Astrocyte (in vitro differentiated cells and primary cell): ENCODE results near the gene CCDC158. TPM values are rescaled to one million over a fixed set of nuclear protein-coding genes. Genes with fewer than 3 reads are reported as not detected.

Experiments used
- DNase-seq: peaks from one replicate; pipeline ENCODE4 v3.0.0-alpha.2; 2010; ENCODE audit warnings: low read depth
- FAIRE-seq: peaks from 2 replicates; lab custom pipeline; 2011; peaks lifted over from hg19 to GRCh38; lab: Jason Lieb, UNC
- H2AFZ ChIP-seq: 2 replicates; pipeline ENCODE4 v1.6.0; 2012; ENCODE audit warnings: low read depth, low read length, inconsistent platforms
- H3K27ac ChIP-seq: 2 replicates; pipeline ENCODE4 v1.5.1; 2011; ENCODE audit warnings: low read depth, low read length, inconsistent platforms
- H3K27me3 ChIP-seq: 2 replicates; pipeline ENCODE4 v1.6.0; 2011; ENCODE audit warnings: low read length, inconsistent platforms; ENCODE audit not compliant: insufficient read depth
- H3K36me3 ChIP-seq: 2 replicates; pipeline ENCODE4 v1.5.1; 2011; ENCODE audit warnings: low read length, inconsistent platforms; ENCODE audit not compliant: insufficient read depth
- H3K4me1 ChIP-seq: 2 replicates; pipeline ENCODE4 v1.5.1; 2011; ENCODE audit warnings: low read length, inconsistent platforms; ENCODE audit not compliant: insufficient read depth
- H3K4me2 ChIP-seq: 2 replicates; pipeline ENCODE4 v1.6.0; 2012; ENCODE audit warnings: low read length, inconsistent platforms
- H3K4me3 ChIP-seq: 2 replicates; pipeline ENCODE4 v1.5.1; 2011; ENCODE audit warnings: low read depth, mild to moderate bottlenecking, low read length, inconsistent platforms; ENCODE audit not compliant: insufficient read depth
- H3K79me2 ChIP-seq: 2 replicates; pipeline ENCODE4 v1.6.0; 2012; ENCODE audit warnings: mild to moderate bottlenecking, low read length, inconsistent platforms; ENCODE audit not compliant: insufficient read depth
- H3K9ac ChIP-seq: 2 replicates; pipeline ENCODE4 v1.6.0; 2012; ENCODE audit warnings: mild to moderate bottlenecking, low read length, inconsistent platforms
- H3K9me3 ChIP-seq: 2 replicates; pipeline ENCODE4 v1.5.1; 2012; ENCODE audit warnings: low read depth, mild to moderate bottlenecking, low read length, inconsistent platforms; ENCODE audit not compliant: insufficient read depth
- H4K20me1 ChIP-seq: 2 replicates; pipeline ENCODE4 v1.6.0; 2012; ENCODE audit warnings: low read length, inconsistent platforms; ENCODE audit not compliant: insufficient read depth
- H3K27ac Mint-ChIP-seq: one replicate; pipeline ENCODE4 v1.8.0; 2021; ENCODE audit warnings: mild to moderate bottlenecking, mixed read lengths; ENCODE audit not compliant: unreplicated experiment
- H3K27me3 Mint-ChIP-seq: one replicate; pipeline ENCODE4 v1.8.0; 2021; ENCODE audit warnings: low read depth, mixed read lengths; ENCODE audit not compliant: unreplicated experiment
- H3K36me3 Mint-ChIP-seq: one replicate; pipeline ENCODE4 v1.8.0; 2021; ENCODE audit warnings: low read depth, mixed read lengths; ENCODE audit not compliant: unreplicated experiment
- H3K4me1 Mint-ChIP-seq: one replicate; pipeline ENCODE4 v1.8.0; 2021; ENCODE audit warnings: low read depth, mixed read lengths; ENCODE audit not compliant: unreplicated experiment
- H3K4me3 Mint-ChIP-seq: one replicate; pipeline ENCODE4 v1.8.0; 2021; ENCODE audit warnings: mild to moderate bottlenecking, moderate library complexity, mixed read lengths; ENCODE audit not compliant: unreplicated experiment
- H3K9me3 Mint-ChIP-seq: one replicate; pipeline ENCODE4 v1.8.0; 2021; ENCODE audit warnings: mild to moderate bottlenecking, mixed read lengths; ENCODE audit not compliant: unreplicated experiment
- CTCF ChIP-seq: IDR thresholded peaks from 2 replicates; pipeline ENCODE4 v1.5.1; 2011; ENCODE audit warnings: low read depth, mild to moderate bottlenecking, inconsistent platforms, low read length, moderate library complexity; ENCODE audit not compliant: insufficient read depth
- EZH2 ChIP-seq: IDR thresholded peaks from 2 replicates; pipeline ENCODE4 v1.6.1; 2012; ENCODE audit warnings: mild to moderate bottlenecking, low read length, inconsistent platforms; ENCODE audit not compliant: insufficient read depth
- total RNA-seq: library from RNA; stranded (reverse); gene quantifications from 2 replicates; pipeline ENCODE4 v1.2.1, GENCODE V29; 2021

CCDC158 gene
- total RNA-seq, 1 donor from 2014 or later: not detected

- H3K36me3 ChIP-seq: no peaks in the 10 kb centered on the region
- no peak overlapping the region for H3K4me3 ChIP-seq
- H2AFZ ChIP-seq: no peak overlapping the region
- H3K9ac ChIP-seq: no peak overlapping the region
- H3K9me3 ChIP-seq: peaks cover 5% of the 10 kb centered on the region
- no peaks in the 10 kb centered on the region for H3K79me2 ChIP-seq
- peaks cover 7% of the 10 kb centered on the region for H3K9me3 Mint-ChIP-seq
- peak overlapping the region; percentile 65 for H3K27ac Mint-ChIP-seq
- peak overlapping the region; percentile 21 for H3K4me3 Mint-ChIP-seq
- H3K4me1 ChIP-seq: peaks cover 11% of the 10 kb centered on the region
- H3K4me1 Mint-ChIP-seq: peaks cover 22% of the 10 kb centered on the region
- no peak for TF ChIP-seq CTCF
- no peak for TF ChIP-seq EZH2
- H3K27me3 ChIP-seq: no peaks in the 10 kb centered on the region
- H3K36me3 Mint-ChIP-seq: no peaks in the 10 kb centered on the region
- H3K27me3 Mint-ChIP-seq: no peaks in the 10 kb centered on the region
- DNase-seq (peak; percentile 90), FAIRE-seq (peak; percentile 85)
- no peaks in the 10 kb centered on the region for H4K20me1 ChIP-seq
- H3K27ac ChIP-seq: peak overlapping the region; percentile 3
- H3K4me2 ChIP-seq: peak overlapping the region; percentile 27
Observed at GRCh38 chr4:76301068-76301774, 119.7 kb downstream of the CCDC158 start.

- Mint-ChIP-seq H3K4me3 (no peak overlapping the region), H3K36me3 (no peaks in the 10 kb centered on the region), H3K9me3 (peaks cover 11% of the 10 kb centered on the region), H3K4me1 (peaks cover 20% of the 10 kb centered on the region), H3K27ac (no peak overlapping the region), H3K27me3 (no peaks in the 10 kb centered on the region)
- Histone ChIP-seq H3K9me3 (peaks cover 5% of the 10 kb centered on the region), H3K4me2 (no peak overlapping the region), H3K27ac (no peak overlapping the region), H3K4me1 (peaks cover 11% of the 10 kb centered on the region), H3K79me2 (no peaks in the 10 kb centered on the region), H3K9ac (no peak overlapping the region), H3K36me3 (no peaks in the 10 kb centered on the region), H3K27me3 (no peaks in the 10 kb centered on the region), H4K20me1 (no peaks in the 10 kb centered on the region), H2AFZ (no peak overlapping the region), H3K4me3 (no peak overlapping the region)
- DNase-seq (no peak), FAIRE-seq (no peak)
- TF ChIP-seq EZH2 (no peak), CTCF (no peak)
Observed at GRCh38 chr4:76300012-76300411, 120.9 kb downstream of the CCDC158 start.

GRCh38 chr4:76298227-76298626 is 122.7 kb downstream of the CCDC158 start:
- no peak for FAIRE-seq
- no peak overlapping the region for H3K4me3 ChIP-seq
- peaks cover 5% of the 10 kb centered on the region for H3K9me3 ChIP-seq
- Mint-ChIP-seq H3K27ac (no peak overlapping the region), H3K4me1 (peaks cover 20% of the 10 kb centered on the region), H3K27me3 (no peaks in the 10 kb centered on the region), H3K4me3 (no peak overlapping the region), H3K9me3 (peaks cover 14% of the 10 kb centered on the region), H3K36me3 (no peaks in the 10 kb centered on the region)
- H3K27ac ChIP-seq: no peak overlapping the region
- no peak for TF ChIP-seq EZH2
- TF ChIP-seq CTCF: no peak
- H4K20me1 ChIP-seq: no peaks in the 10 kb centered on the region
- H3K9ac ChIP-seq: no peak overlapping the region
- DNase-seq: no peak
- peaks cover 11% of the 10 kb centered on the region for H3K4me1 ChIP-seq
- no peak overlapping the region for H2AFZ ChIP-seq
- no peaks in the 10 kb centered on the region for H3K27me3 ChIP-seq
- H3K36me3 ChIP-seq: no peaks in the 10 kb centered on the region
- no peaks in the 10 kb centered on the region for H3K79me2 ChIP-seq
- no peak overlapping the region for H3K4me2 ChIP-seq
